H9 (cell line): ENCODE results near the gene MRM2. TPM values are rescaled to one million over a fixed set of nuclear protein-coding genes. Genes with fewer than 3 reads are reported as not detected.
A peak's percentile ranks its signal among the peaks of the same experiment; 100 is the strongest.

Experiments
- DNase-seq: peaks from one replicate; pipeline ENCODE4 v3.0.0-alpha.2; 2017
- H2AFZ ChIP-seq: one replicate; pipeline ENCODE4 v1.6.1; 2013; ENCODE audit warnings: mild to moderate bottlenecking, low read length, control low read depth, moderate library complexity
- H2AK5ac ChIP-seq: 2 replicates; pipeline ENCODE4 v1.6.1; 2013; ENCODE audit warnings: low read length, control low read depth, mixed read lengths; ENCODE audit not compliant: insufficient read length
- H2BK120ac ChIP-seq: one replicate; pipeline ENCODE4 v1.6.1; 2013; ENCODE audit warnings: low read depth, mild to moderate bottlenecking, low read length, control low read depth, inconsistent platforms; ENCODE audit not compliant: poor library complexity, severe bottlenecking
- H2BK12ac ChIP-seq: 2 replicates; pipeline ENCODE4 v1.6.1; 2013; ENCODE audit warnings: low read length, control low read depth, mixed read lengths, low read depth; ENCODE audit not compliant: insufficient read length
- H2BK15ac ChIP-seq: 2 replicates; pipeline ENCODE4 v1.6.1; 2013; ENCODE audit warnings: low read depth, low read length, control low read depth
- H2BK20ac ChIP-seq: one replicate; pipeline ENCODE4 v1.6.1; 2013; ENCODE audit warnings: low read depth, mild to moderate bottlenecking, low read length, control low read depth, inconsistent platforms; ENCODE audit not compliant: poor library complexity, severe bottlenecking
- H2BK5ac ChIP-seq: 2 replicates; pipeline ENCODE4 v1.6.1; 2013; ENCODE audit warnings: low read length, control low read depth, mixed read lengths; ENCODE audit not compliant: insufficient read length
- H3K14ac ChIP-seq: 2 replicates; pipeline ENCODE4 v1.6.1; 2013; ENCODE audit warnings: low read length, control low read depth; ENCODE audit not compliant: insufficient read depth
- H3K18ac ChIP-seq: 2 replicates; pipeline ENCODE4 v1.6.1; 2013; ENCODE audit warnings: low read depth, mild to moderate bottlenecking, mixed read lengths, low read length, control low read depth; ENCODE audit not compliant: insufficient read length
- H3K23ac ChIP-seq: 2 replicates; pipeline ENCODE4 v1.6.1; 2013; ENCODE audit warnings: low read length, control low read depth, mixed read lengths, low read depth; ENCODE audit not compliant: insufficient read length
- H3K23me2 ChIP-seq: 2 replicates; pipeline ENCODE4 v1.6.1; 2013; ENCODE audit warnings: low read depth, mild to moderate bottlenecking, mixed read lengths, low read length, control low read depth; ENCODE audit not compliant: insufficient read length, poor library complexity, severe bottlenecking
- H3K27ac ChIP-seq: 2 replicates; pipeline ENCODE4 v1.5.1; 2013; ENCODE audit warnings: low read length, control low read depth, mixed read lengths, low read depth; ENCODE audit not compliant: insufficient read length
- H3K27me3 ChIP-seq: 2 replicates; pipeline ENCODE4 v1.6.1; 2013; ENCODE audit warnings: low read length, control low read depth, inconsistent platforms; ENCODE audit not compliant: insufficient read depth
- H3K4ac ChIP-seq: 2 replicates; pipeline ENCODE4 v1.6.1; 2013; ENCODE audit warnings: low read depth, mild to moderate bottlenecking, control low read depth, inconsistent platforms, low read length, moderate library complexity
- H3K4me1 ChIP-seq: 2 replicates; pipeline ENCODE4 v1.6.1; 2013; ENCODE audit warnings: low read length, control low read depth, inconsistent platforms; ENCODE audit not compliant: insufficient read depth
- H3K4me2 ChIP-seq: 2 replicates; pipeline ENCODE4 v1.6.1; 2013; ENCODE audit warnings: low read length, control low read depth, mixed read lengths; ENCODE audit not compliant: insufficient read length, insufficient read depth
- H3K56ac ChIP-seq: 2 replicates; pipeline ENCODE4 v1.6.1; 2013; ENCODE audit warnings: low read depth, mild to moderate bottlenecking, mixed read lengths, low read length, control low read depth; ENCODE audit not compliant: insufficient read length
- H3K79me1 ChIP-seq: 2 replicates; pipeline ENCODE4 v1.6.1; 2013; ENCODE audit warnings: low read depth, mild to moderate bottlenecking, moderate library complexity, low read length, control low read depth, inconsistent platforms; ENCODE audit not compliant: insufficient read depth, poor library complexity, severe bottlenecking
- H3K79me2 ChIP-seq: 2 replicates; pipeline ENCODE4 v1.6.1; 2013; ENCODE audit warnings: low read length, control low read depth, inconsistent platforms; ENCODE audit not compliant: insufficient read depth
- H3K9ac ChIP-seq: 2 replicates; pipeline ENCODE4 v1.6.1; 2013; ENCODE audit warnings: low read length, control low read depth, mixed read lengths; ENCODE audit not compliant: insufficient read length; ENCODE audit errors: extremely low read depth
- H3K9me3 ChIP-seq: one replicate; pipeline ENCODE4 v1.6.1; 2013; ENCODE audit warnings: low read depth, low read length, inconsistent platforms; ENCODE audit not compliant: control insufficient read depth
- H3T11ph ChIP-seq: one replicate; pipeline ENCODE4 v1.6.1; 2013; ENCODE audit warnings: mild to moderate bottlenecking, low read length, control low read depth, inconsistent platforms
- H4K20me1 ChIP-seq: one replicate; pipeline ENCODE4 v1.6.1; 2013; ENCODE audit not compliant: control insufficient read depth, insufficient read length, insufficient read depth
- H4K5ac ChIP-seq: 2 replicates; pipeline ENCODE4 v1.6.1; 2013; ENCODE audit warnings: low read depth, mild to moderate bottlenecking, mixed read lengths, low read length, control low read depth; ENCODE audit not compliant: insufficient read length
- H4K8ac ChIP-seq: replicated peaks from 2 replicates; pipeline ENCODE4 v1.6.1; 2013; ENCODE audit warnings: low read length, control low read depth, mixed read lengths, low read depth; ENCODE audit not compliant: insufficient read length
- H4K91ac ChIP-seq: 2 replicates; pipeline ENCODE4 v1.6.1; 2013; ENCODE audit warnings: low read depth, mild to moderate bottlenecking, moderate library complexity, mixed read lengths, low read length, control low read depth; ENCODE audit not compliant: insufficient read length
- H3K27ac Mint-ChIP-seq, 3 experiments: 2 replicates in 2 of 3; 3 replicates in 1 of 3; pipeline ENCODE4 v1.8.0; 2020 to 2021; ENCODE audit warnings: mixed read lengths in 3 of 3, mild to moderate bottlenecking in 1 of 3, moderate library complexity in 1 of 3
- H3K27me3 Mint-ChIP-seq: 2 replicates; pipeline ENCODE4 v1.8.0; 2021; ENCODE audit warnings: low read depth, mild to moderate bottlenecking, moderate library complexity, mixed read lengths
- H3K36me3 Mint-ChIP-seq, 3 experiments: 2 replicates in 2 of 3; 3 replicates in 1 of 3; pipeline ENCODE4 v1.8.0; 2020 to 2021; ENCODE audit warnings: low read depth in 3 of 3, mixed read lengths in 3 of 3; ENCODE audit not compliant: insufficient read depth in 1 of 3
- H3K4me1 Mint-ChIP-seq, 2 experiments: 2 replicates each; pipeline ENCODE4 v1.8.0; 2020; ENCODE audit warnings: mixed read lengths in 2 of 2
- H3K4me3 Mint-ChIP-seq, 2 experiments: 2 replicates in 1 of 2; 3 replicates in 1 of 2; pipeline ENCODE4 v1.8.0; 2020 to 2021; ENCODE audit warnings: mild to moderate bottlenecking in 2 of 2, mixed read lengths in 2 of 2, moderate library complexity in 1 of 2
- H3K9me3 Mint-ChIP-seq, 2 experiments: 2 replicates in 1 of 2; 3 replicates in 1 of 2; pipeline ENCODE4 v1.8.0; 2020; ENCODE audit warnings: mild to moderate bottlenecking in 2 of 2, mixed read lengths in 2 of 2, moderate library complexity in 1 of 2
- WGBS: extraction: QIAGEN DNeasy Blood & Tissue Kit; methylation state at CpG from one replicate; pipeline ENCODE4 v1.1.7; 2013; ENCODE audit warnings: missing lambda C conversion rate, low lambda C conversion rate, mixed read lengths; ENCODE audit not compliant: insufficient read length; ENCODE audit errors: extremely low coverage; 5-methylcytosine and 5-hydroxymethylcytosine counted together
- total RNA-seq: library from RNA; stranded (reverse); gene quantifications from 2 replicates; pipeline ENCODE4 v1.2.1, GENCODE V29; 2021
- TF ChIP-seq, protein P1 (sequence below): fragments of 200-600 bp; sonication (generic); conservative IDR thresholded peaks from 3 replicates; pipeline ENCODE4 v1.8.0; 2021; ENCODE audit warnings: antibody characterized with exemption, mild to moderate bottlenecking

MRM2 gene
- total RNA-seq, 1 experiment from 2014 or later: 59.0 TPM

DNA sequence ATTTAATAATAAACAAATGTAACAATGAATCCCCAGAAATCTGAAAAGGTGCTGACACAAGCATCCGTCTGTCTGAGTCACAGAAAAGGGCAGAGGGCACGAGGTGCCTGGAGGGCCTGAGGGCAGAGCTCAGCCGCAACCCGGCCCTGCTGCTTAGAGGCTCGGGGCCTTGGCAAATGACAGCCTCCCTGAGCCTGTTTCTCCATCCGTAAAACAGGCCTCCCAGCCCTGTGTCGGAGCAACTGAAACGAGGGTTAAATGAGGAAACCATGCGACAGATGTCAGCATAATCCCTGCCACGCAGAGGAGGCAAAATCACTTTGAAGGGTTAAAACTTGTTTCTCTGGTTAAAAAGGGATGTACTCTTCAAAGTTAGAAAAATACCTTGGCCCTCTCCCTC, 24.9 kb upstream of the MRM2 start:
- Histone ChIP-seq H3K14ac (no peak overlapping the region), H4K91ac (no peak overlapping the region), H3K23me2 (no peaks in the 10 kb centered on the region), H3K79me1 (no peaks in the 10 kb centered on the region), H2BK12ac (no peak overlapping the region), H3K27ac (no peak overlapping the region), H3K23ac (no peak overlapping the region), H4K5ac (no peak overlapping the region), H3K79me2 (no peaks in the 10 kb centered on the region), H3K18ac (no peak overlapping the region), H4K20me1 (no peaks in the 10 kb centered on the region), H2BK15ac (no peak overlapping the region), H3K4me2 (no peak overlapping the region), H3K27me3 (no peaks in the 10 kb centered on the region), H3K4me1 (peaks cover 2% of the 10 kb centered on the region; the same call in 1 of the 2 replicates), H3K56ac (no peak overlapping the region), H4K8ac (no peak overlapping the region), H3K9me3 (no peaks in the 10 kb centered on the region), H2BK120ac (no peak overlapping the region), H3T11ph (no peak overlapping the region), H2BK20ac (no peak overlapping the region), H2AFZ (no peak overlapping the region), H3K9ac (no peak overlapping the region), H3K4ac (no peak overlapping the region), H2BK5ac (no peak overlapping the region), H2AK5ac (no peak overlapping the region)
- H3K4me1 Mint-ChIP-seq: peaks cover 17 to 18% of the 10 kb centered on the region in 2 experiments
- WGBS: no CpG with 5 or more reads among the region's 10 CpGs
- H3K27me3 Mint-ChIP-seq: no peaks in the 10 kb centered on the region
- peaks cover 7 to 10% of the 10 kb centered on the region in 2 experiments; a peak in 4 of 5 replicates for H3K9me3 Mint-ChIP-seq
- no peak for DNase-seq
- H3K27ac Mint-ChIP-seq: 0 out of 7 replicates have a peak overlapping the region, but pooled peaks of 1 of the 3 experiments have one; percentile 44
- no peak overlapping the region for H3K4me3 Mint-ChIP-seq
- TF ChIP-seq, protein P1, sequence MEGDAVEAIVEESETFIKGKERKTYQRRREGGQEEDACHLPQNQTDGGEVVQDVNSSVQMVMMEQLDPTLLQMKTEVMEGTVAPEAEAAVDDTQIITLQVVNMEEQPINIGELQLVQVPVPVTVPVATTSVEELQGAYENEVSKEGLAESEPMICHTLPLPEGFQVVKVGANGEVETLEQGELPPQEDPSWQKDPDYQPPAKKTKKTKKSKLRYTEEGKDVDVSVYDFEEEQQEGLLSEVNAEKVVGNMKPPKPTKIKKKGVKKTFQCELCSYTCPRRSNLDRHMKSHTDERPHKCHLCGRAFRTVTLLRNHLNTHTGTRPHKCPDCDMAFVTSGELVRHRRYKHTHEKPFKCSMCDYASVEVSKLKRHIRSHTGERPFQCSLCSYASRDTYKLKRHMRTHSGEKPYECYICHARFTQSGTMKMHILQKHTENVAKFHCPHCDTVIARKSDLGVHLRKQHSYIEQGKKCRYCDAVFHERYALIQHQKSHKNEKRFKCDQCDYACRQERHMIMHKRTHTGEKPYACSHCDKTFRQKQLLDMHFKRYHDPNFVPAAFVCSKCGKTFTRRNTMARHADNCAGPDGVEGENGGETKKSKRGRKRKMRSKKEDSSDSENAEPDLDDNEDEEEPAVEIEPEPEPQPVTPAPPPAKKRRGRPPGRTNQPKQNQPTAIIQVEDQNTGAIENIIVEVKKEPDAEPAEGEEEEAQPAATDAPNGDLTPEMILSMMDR: no peak
- H3K36me3 Mint-ChIP-seq: peaks cover 23 to 50% (median 31%) of the 10 kb centered on the region in 3 experiments
